SH-SY5Y (cell line): Measurements from ENCODE around the gene TAC4.

Source experiments
- GATA2 ChIP-seq: IDR thresholded peaks from 2 replicates; pipeline ENCODE4 v1.6.1; 2011; ENCODE audit warnings: mild to moderate bottlenecking, low read depth, low read length
- GATA3 ChIP-seq: IDR thresholded peaks from 2 replicates; pipeline ENCODE4 v1.6.1; 2011; ENCODE audit warnings: low read depth, mild to moderate bottlenecking, low read length, moderate library complexity

- TF ChIP-seq GATA3: no peak
- peak; percentile 60; the same call in 1 of the 2 replicates for TF ChIP-seq GATA2
Measured at GRCh38 chr17:49882434-49882833, 34.6 kb upstream of the TAC4 start.
